D721Med (cell line): ENCODE data around the gene OGDHL.

Experiments used
- DNase-seq: peaks from one replicate; pipeline ENCODE4 v3.0.0; 2011; ENCODE audit warnings: low spot score; ENCODE audit not compliant: insufficient read length
- FAIRE-seq: peaks from 2 replicates; lab custom pipeline; 2011; peaks lifted over from hg19 to GRCh38; lab: Jason Lieb, UNC
- CTCF ChIP-seq: IDR thresholded peaks from 2 replicates; pipeline ENCODE4 v1.5.1; 2012; ENCODE audit warnings: mild to moderate bottlenecking, control low read depth; ENCODE audit not compliant: insufficient read depth; ENCODE audit errors: missing control alignments

The OGDHL gene

GRCh38 chr10:49690698-49691356, 71.3 kb downstream of the OGDHL start:
- no peak for TF ChIP-seq CTCF
- no peak for FAIRE-seq
- no peak for DNase-seq

- DNase-seq (no peak), FAIRE-seq (no peak)
- no peak for TF ChIP-seq CTCF
Measured at GRCh38 chr10:49689882-49690510, 72.1 kb downstream of the OGDHL start.

GRCh38 chr10:49688920-49689319, 73.2 kb downstream of the OGDHL start:
- no peak for FAIRE-seq
- no peak for DNase-seq

GRCh38 chr10:49688261-49688846, 73.8 kb downstream of the OGDHL start:
- TF ChIP-seq CTCF = no peak
- no peak for FAIRE-seq
- DNase-seq = no peak

More at GRCh38 chr10:49688920-49689319, 73.2 kb downstream of the OGDHL start:
- TF ChIP-seq CTCF = no peak

- DNase-seq (no peak), FAIRE-seq (no peak)
- TF ChIP-seq CTCF = no peak
Measured at GRCh38 chr10:49686651-49687050, 75.5 kb downstream of the OGDHL start.
